Chondrocyte (in vitro differentiated cells): ENCODE results near the gene ABI3. TPM values are rescaled to one million over a fixed set of nuclear protein-coding genes. Genes with fewer than 3 reads are reported as not detected.

Experiments used
- DNase-seq: peaks from one replicate; pipeline ENCODE4 v3.0.0; 2021; ENCODE audit warnings: mixed read lengths, low spot score
- H3K27ac Mint-ChIP-seq: one replicate; pipeline ENCODE4 v1.8.0; 2021; ENCODE audit warnings: mild to moderate bottlenecking, moderate library complexity, mixed read lengths; ENCODE audit not compliant: unreplicated experiment
- H3K27me3 Mint-ChIP-seq: 2 replicates; pipeline ENCODE4 v1.8.0; 2021; ENCODE audit warnings: low read depth, mixed read lengths
- H3K36me3 Mint-ChIP-seq: 2 replicates; pipeline ENCODE4 v1.8.0; 2021; ENCODE audit warnings: low read depth, mixed read lengths
- H3K4me1 Mint-ChIP-seq: 2 replicates; pipeline ENCODE4 v1.8.0; 2021; ENCODE audit warnings: low read depth, mild to moderate bottlenecking, mixed read lengths
- H3K4me3 Mint-ChIP-seq: one replicate; pipeline ENCODE4 v1.8.0; 2021; ENCODE audit warnings: mild to moderate bottlenecking, moderate library complexity, mixed read lengths; ENCODE audit not compliant: unreplicated experiment
- H3K9me3 Mint-ChIP-seq: 2 replicates; pipeline ENCODE4 v1.8.0; 2021; ENCODE audit warnings: low read depth, mixed read lengths
- CTCF ChIP-seq: fragments of 200-600 bp; sonication (generic); IDR thresholded peaks from 2 replicates; pipeline ENCODE4 v1.5.0; 2021; ENCODE audit warnings: antibody characterized with exemption, mild to moderate bottlenecking, moderate library complexity
- total RNA-seq: library from RNA; stranded (reverse); gene quantifications from 3 replicates; pipeline ENCODE4 v1.2.1, GENCODE V29; 2021

The ABI3 gene
- total RNA-seq, 1 donor from 2014 or later: not detected

DNA sequence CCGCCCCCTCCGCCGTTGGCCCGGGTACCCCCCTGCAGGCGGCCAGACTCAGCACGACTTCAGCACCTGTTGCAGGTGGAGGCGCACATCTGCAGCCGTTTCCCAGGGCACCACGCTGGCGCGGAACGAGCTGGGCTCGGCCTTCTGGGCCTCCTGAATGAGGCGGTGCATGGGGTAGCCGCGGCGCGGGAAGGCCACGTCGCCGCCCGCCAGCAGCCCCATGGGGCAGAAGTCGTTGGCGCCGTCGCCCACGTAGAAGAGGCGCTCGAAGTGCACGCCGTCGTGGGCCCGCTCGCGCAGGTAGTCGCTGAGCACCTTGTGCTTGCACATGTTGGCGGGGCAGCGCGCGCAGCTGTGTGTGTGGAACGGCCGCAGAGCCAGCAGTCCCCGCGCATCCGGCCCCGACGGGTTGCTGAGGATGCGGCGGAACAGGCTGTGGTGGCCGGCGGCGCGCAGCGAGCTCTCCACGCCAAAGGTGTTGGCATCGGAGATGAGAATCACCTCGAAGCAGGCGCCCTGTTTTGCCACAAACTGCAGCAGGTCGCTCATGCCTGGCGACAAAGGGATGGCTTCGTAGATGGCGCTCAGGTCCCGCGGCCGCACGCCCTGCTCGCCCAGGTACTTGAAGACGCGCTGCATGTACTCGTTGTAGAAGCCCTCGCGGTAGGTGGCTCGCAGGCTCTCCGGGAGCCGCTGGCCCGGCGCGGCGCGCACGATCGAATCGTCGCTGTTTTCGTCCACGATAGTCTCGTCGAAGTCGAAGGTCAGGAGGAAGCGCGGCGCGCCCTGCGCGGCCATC, 13.9 kb downstream of the ABI3 start:
- DNase-seq: no peak
- H3K4me3 Mint-ChIP-seq: peak overlapping the region; percentile 51

GRCh38 chr17:49224997-49225337, 14.5 kb downstream of the ABI3 start:
- peaks cover 53% of the 10 kb centered on the region for H3K27me3 Mint-ChIP-seq
- no peak overlapping the region for H3K27ac Mint-ChIP-seq
- TF ChIP-seq CTCF: no peak
- H3K9me3 Mint-ChIP-seq: no peaks in the 10 kb centered on the region
- peak overlapping the region; percentile 47 for H3K4me3 Mint-ChIP-seq
- H3K4me1 Mint-ChIP-seq: peaks cover 15% of the 10 kb centered on the region
- no peaks in the 10 kb centered on the region for H3K36me3 Mint-ChIP-seq
- DNase-seq: no peak

More for the DNA sequence above, 13.9 kb downstream of the ABI3 start:
- Mint-ChIP-seq H3K27me3 (peaks cover 53% of the 10 kb centered on the region), H3K9me3 (no peaks in the 10 kb centered on the region), H3K4me1 (peaks cover 12% of the 10 kb centered on the region), H3K27ac (no peak overlapping the region), H3K36me3 (no peaks in the 10 kb centered on the region)
- TF ChIP-seq CTCF: no peak

- peaks cover 53% of the 10 kb centered on the region for H3K27me3 Mint-ChIP-seq
Measured at GRCh38 chr17:49225554-49226236, 15.2 kb downstream of the ABI3 start.

GRCh38 chr17:49226771-49227435, 16.4 kb downstream of the ABI3 start:
- peaks cover 19% of the 10 kb centered on the region for H3K4me1 Mint-ChIP-seq
- H3K27ac Mint-ChIP-seq: no peak overlapping the region
- H3K9me3 Mint-ChIP-seq: no peaks in the 10 kb centered on the region
- no peaks in the 10 kb centered on the region for H3K36me3 Mint-ChIP-seq
- no peak for DNase-seq
- H3K4me3 Mint-ChIP-seq: no peak overlapping the region
- H3K27me3 Mint-ChIP-seq: peaks cover 49% of the 10 kb centered on the region
- TF ChIP-seq CTCF: no peak

More at GRCh38 chr17:49225554-49226236, 15.2 kb downstream of the ABI3 start:
- peaks cover 15% of the 10 kb centered on the region for H3K4me1 Mint-ChIP-seq
- no peak for DNase-seq
- H3K9me3 Mint-ChIP-seq: no peaks in the 10 kb centered on the region
- H3K36me3 Mint-ChIP-seq: no peaks in the 10 kb centered on the region
- TF ChIP-seq CTCF: no peak
- no peak overlapping the region for H3K4me3 Mint-ChIP-seq
- H3K27ac Mint-ChIP-seq: no peak overlapping the region
